Embryonic facial prominence (tissue), 1 donor: ENCODE measurements around the gene LGALS3BP.
"Not testable (repeated sequence)": the region's sequence is repeated elsewhere in the genome, so short reads cannot be mapped to it uniquely, and the experiment has no call there.

ENCODE experiments used
- DNase-seq: peaks from one replicate; pipeline ENCODE4 v3.0.0-alpha.2; 2016; ENCODE audit errors: extremely low spot score

Gene LGALS3BP

DNA sequence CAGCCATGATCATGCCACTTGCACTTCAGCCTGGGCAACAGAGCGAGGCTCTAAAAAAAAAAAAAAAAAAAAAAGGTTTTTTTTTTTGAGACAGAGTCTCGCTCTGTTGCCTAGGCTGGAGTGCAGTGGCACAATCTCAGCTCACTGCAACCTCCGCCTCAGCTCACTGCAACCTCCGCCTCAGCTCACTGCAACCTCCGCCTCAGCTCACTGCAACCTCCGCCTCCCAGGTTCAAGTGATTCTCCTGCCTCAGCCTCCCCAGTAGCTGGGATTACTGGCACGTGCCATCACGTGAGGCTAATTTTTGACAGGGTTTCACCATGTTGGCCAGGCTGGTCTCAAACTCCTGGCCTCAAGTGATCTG is 16.8 kb downstream of the LGALS3BP start:
- not testable (repeated sequence) for DNase-seq

DNA sequence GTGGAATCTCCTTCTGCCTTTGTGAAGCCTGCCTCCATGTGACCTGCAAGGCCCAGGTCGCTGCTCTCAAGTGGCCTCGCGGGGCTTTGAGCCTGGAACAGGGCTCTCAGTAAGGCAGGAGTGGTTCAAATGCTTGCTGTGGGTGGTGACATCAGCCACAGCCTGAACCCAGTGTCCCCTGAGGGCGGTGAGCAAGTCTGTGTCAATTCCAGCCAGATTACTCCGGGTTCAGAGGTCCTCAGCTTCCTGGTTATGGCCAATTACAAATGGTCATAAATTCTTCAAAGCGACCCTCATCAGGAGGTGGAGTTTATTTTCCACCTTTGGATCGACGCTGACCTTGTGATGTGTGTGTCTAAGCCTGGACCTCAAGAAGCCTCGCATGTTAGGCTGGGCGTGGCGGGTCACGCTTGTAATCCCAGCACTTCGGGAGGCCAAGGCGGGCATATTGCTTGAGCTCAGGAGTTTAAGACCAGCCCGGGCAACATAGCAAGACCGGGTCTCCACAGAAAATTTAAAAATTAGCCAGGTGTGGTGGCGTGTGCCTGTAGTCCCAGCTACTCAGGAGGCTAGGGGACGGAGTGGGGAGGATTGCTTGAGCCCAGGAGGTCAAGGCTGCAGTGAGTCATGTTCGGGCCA is 17.3 kb downstream of the LGALS3BP start:
- no peak for DNase-seq

DNA sequence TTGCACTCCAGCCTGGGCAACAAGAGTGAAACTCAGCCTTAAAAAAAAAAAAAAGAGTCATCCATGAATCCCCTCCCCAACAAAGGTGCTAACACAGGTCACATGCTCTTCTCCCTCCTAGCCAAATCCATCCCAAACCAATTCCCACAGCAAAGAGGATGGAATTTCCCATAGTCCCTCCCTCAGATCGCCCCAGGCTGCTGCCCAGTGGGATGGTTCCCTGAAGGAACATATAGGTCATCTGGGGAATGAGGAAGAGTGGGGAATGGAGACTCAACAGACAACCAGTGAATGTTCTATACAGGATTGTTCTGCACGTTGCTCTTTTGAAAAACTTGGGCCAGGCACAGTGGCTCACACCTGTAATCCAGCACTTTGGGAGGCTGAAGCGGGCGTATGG is 18.2 kb downstream of the LGALS3BP start:
- no peak for DNase-seq

DNA sequence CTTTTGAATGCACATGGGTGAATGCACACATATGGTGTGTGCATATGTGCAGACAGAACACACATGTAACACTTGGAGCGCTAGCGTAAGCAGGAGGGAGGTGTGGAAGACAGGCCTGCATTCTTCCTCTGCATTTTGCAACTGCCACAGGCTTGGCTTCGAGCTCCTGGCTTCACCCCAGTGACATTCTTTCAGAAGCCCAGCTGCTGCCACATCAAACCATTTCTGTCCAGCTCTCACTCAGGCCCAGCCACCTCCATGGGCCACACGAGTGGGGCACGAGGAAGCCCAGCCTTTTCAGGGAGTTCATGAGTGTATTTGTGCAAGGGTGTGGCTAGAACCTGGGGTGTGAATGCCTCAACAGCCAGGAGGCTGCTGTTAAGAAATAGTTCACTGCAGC is 18.8 kb downstream of the LGALS3BP start:
- DNase-seq = no peak

DNA sequence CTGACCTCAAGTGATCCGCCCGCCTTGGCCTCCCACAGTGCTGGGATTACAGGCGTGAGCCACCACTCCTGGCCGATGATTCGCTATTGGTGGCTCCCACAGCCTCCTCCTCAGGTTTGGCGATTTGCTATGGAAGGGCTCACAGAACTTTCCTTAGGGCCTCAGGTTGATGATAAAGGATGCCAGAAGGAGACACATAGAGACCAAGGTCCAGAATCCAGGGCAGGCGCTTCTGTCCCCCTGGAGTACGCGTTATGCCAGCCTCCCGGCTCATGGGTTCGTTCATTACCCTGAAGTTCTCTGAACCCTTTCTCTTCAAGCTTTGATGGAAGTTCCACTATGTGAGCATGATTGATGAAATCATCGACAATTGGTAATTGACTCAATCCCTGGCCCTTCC is 19.9 kb downstream of the LGALS3BP start:
- DNase-seq = no peak

DNA sequence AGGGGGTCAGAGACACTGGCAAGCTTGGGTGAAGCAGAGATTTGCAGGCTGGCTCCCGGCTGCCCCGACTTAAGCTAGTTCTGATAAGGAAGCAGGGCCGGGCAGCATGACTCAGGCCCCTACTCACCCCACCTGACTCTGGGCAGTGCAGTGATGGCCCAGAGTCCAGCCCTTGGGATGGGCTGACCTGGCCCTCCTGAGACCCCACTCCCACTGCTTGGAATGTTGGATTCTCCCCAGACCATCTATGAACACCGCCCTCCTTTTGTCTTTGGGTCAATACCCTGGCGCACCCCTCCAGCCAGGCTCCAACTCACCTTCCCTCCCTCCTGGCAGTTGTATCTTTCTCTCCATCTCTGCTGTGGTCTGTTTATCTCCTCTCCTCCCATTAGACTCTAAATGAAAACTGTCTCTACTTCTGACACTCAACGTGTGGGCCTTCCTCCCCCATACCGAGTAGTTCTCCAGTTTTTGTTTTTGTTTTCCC is 21.0 kb downstream of the LGALS3BP start:
- DNase-seq = no peak

DNA sequence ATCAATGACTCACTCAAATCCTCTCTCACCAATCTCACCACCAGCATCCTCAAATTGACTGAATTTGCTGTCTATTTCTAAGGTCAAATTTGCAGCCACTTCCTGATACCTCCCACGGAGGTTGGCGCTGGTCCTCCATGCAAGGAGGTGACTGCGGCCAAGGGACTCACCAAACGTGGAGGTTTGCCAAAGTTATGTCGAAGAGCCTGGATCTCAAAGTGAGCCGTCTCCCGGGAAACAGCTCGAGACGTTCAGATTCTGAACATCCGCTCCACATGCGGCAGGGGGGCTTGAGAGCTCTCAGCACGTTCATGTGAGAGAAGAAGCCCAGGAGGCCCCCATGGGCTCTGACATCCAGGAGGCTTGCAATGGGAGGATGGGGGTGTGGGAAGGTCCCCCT is 22.6 kb downstream of the LGALS3BP start:
- DNase-seq = no peak

DNA sequence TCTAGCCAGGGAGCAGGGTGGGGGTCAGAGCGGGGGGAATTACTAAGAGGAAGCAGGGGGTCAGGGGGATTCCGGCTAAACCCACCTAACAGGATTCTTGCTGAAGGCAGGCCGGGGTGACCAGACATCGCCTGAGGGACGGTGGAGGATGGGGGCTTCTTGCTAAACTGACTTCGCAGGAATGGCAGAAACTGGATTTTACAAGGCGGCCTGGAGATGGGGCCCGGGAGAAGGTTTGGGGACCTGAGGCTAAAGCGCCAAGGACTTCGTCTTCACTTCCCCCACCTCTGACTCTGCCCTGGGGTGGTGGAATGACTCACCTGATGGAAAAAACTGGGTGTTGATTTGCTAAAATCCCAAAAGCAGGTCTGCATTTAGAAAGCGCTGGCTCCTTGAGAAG is 23.5 kb downstream of the LGALS3BP start:
- DNase-seq = no peak

DNA sequence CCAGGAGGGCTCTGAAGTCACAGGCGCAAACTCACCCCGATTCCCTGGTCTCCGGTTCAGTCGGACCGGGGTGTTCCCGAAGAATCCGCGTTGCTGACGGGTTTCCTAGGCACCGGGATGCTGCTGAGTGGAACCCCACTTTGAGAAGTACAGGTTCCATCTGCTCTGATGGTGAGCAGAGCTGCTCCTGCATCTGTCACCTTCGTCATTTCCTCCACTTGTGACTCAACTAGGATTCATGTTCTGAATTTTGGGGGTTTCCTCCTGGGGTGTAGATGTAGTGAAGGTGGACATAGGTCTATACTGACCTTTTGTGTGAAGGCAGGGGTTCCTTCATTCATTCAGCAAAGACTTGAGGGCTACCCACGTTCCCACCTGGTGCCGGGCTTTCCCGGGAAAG is 25.0 kb downstream of the LGALS3BP start:
- DNase-seq = no peak

DNA sequence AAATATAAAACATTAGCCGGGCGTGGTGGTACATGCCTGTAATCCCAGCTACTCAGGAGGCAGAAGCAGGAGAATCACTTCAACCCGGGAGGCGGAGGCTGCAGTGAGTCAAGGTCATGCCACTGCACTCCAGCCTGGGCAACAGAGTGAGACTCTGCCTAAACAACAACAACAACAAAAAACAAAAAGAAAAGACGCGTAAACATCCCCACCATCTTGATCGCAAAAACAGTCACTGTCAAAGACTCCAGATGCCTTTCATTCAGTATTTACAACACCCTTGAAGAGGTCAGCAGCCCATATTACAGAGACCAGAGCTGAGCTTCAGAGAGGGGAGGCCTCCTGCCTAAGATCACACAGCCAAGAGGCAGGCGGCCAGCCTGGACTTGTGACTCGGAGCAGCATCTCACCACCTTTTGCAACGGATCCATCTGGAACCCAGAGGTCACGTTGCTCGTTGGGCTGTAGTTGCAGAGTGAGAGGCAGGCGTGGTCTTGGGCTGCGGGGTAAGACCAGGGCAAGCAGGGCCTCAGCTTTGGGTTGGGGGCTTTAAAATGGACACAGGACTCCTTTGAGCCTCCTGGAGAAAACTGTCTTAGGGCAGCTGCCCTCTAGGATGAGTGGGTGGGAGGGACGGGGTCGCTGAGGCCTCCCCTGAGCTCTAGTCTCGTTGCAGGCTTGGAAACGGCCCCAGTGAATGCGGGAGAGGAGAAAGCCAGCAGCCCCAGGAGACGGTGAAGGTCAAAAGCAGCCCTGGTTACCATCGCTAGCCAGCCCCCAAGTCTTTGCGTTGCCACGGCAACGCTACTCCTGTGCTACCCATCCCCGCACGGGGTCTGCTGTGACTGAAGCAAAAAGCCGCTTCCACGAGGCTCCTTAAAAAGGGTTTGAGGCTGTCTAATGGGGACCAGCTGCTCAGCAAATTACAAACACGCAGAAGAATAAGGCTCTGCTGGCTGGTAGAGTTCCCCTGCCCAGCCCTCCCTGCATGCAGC is 26.1 kb downstream of the LGALS3BP start:
- no peak for DNase-seq

DNA sequence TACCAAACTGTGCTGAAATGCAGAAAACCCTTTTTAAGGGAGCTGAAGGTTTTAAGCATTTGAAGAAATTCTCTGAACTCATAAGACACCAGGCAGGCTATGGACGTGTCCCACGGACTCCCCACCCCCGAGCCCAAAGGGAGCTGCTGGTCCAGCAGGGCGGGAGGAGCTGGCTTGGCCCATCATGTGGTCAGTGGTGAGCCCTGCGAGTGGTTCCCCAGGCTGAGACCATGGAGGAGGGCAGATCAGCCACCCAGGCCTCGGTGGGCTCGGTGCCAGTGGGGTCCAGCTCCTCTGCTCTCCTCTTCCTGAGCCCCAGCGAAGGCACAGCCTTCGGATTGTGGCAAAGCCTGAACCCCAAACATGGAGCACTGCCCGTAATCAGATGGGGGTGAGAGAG is 27.0 kb downstream of the LGALS3BP start:
- no peak for DNase-seq

DNA sequence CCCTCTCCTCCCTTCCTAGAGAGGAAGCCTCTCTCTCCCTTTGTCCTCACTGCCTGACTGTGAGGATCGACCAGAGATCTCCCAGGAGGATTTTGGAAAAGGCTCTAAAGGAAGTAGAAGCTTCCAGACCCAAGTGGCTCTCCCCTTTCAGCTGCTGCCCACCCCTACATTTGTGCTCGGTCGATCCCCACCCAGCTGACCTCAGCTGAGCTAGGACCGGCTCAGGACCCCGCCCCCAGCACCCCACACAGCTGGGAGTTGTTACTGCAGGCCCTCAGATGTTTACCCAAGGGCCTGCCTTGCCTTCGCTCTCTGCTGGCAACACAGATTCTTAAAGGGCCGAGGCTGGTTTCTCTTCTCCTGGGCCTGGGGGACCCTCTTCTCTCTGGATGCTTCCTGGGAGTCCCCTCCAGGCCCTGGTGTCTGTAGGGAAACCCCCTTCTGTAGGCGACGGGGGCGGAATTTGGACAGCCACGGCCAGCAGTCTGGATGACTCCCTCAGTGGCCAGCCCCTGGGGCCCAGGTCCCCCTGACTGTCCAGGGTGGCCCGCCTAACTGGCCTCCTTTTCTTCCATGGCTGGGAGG is 27.7 kb downstream of the LGALS3BP start:
- DNase-seq = no peak

DNA sequence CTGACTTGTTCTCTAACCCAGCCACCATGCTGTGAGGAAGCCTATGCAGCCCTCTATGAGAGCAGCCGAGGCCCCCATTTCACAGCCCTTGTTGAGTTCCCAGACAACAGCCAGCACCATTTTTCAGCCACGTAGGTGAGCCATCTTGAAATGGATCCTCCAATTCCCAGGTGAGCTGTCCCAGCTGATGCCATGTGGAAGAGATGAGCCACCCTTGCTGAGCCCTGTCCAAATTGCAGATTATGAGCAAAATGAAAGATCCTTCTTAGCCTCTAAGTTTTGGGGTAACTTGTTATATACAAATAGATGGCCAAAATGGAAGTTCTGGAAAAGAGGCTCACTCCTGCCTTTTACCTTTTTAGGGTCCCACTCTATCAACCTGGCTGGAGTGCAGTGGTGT is 28.9 kb downstream of the LGALS3BP start:
- DNase-seq = no peak

DNA sequence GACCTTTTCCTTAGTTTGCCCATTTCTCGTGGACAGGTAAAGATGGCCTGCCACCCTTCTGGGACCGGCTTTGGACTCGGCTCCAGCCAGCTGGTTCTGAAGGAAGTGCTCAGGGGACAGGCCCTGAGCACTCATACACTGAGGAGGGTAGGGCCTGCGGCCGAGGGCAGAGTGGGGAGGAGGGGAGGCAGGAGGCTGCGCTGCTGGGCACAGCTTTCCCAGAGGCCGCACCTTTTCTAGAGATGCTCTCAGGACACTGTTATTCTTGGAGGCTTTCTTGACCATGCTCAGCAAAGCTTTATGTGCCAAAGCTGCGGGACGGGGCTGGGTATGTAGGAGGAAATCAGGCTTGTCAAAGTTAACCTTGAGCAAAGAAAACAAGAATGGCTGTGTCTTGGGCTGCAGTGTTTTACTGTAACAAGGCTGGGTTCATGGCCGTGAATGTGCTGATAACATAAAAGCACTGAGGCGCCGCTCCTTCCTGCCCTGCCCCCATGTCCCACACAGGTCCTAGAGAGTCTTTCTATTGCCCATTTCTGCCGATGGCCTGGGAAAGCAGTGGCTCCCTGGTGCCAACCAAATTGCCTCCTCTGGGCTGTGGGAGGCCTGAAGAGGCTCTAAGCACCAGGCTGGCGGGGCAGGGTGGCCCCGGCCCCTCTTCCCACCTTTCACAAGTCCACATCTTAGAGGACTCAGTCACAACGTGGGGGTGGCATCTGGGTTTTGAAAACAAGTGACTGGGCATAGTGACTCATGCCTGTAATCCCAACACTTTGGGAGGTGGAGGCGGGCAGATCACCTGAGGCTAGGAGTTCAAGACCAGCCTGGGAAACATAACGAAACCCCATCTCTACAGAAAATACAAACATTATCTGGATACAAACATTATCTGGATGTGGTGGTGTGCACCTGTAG is 32.2 kb downstream of the LGALS3BP start:
- no peak for DNase-seq

DNA sequence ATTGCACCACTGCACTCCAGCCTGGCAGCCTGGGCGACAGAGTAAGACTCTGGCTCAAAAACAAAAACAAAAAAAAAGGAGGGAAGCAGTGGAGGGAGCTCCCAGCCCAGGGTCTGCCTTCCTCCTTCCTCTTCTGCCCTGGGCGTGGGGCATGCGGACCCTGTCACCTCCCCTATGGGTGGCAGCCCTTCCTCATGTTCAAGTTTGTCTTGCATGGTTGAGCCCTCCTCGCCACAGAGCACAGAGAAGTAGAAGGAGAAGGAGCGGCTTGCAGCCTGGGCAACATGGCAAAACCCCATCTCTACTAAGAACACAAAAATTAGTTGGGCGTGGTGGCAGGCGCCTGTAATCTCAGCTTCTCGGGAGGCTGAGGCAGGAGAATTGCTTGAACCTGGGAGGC is 33.1 kb downstream of the LGALS3BP start:
- DNase-seq = no peak

DNA sequence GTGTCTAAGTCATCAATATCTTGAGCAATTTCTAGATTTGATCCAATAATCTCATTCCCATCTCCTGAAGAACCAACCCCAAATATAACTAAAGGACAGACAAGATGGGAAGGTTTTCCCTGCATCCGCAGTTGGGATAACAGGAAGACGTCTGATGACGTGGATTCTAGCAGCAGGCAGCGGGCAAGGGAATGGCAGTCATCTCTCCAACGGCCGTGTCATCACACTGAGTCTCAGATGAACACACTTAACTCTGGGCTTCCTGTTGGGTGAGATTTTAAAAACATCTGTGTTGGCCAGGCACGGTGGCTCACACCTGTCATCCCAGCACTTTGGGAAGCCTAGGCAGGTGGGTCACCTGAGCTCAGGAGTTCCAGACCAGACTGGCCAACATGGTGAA is 33.6 kb downstream of the LGALS3BP start:
- DNase-seq = no peak

DNA sequence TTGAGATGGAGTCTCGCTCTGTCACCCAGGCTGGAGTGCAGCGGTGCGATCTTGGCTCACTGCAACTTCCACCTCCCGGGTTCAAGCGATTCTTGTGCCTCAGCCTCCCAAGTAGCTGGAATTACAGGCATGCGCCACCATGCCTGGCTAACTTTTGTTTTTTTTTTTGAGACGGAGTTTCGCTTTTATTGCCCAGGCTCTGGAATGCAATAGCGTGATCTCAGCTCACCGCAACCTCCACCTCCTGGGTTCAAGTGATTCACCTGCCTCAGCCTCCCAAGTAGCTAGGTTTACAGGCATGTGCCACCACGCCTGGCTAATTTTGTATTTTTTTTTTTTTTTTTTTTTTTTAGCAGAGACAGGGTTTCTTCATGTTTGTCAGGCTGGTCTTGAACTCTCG is 34.3 kb downstream of the LGALS3BP start:
- not testable (repeated sequence) for DNase-seq

DNA sequence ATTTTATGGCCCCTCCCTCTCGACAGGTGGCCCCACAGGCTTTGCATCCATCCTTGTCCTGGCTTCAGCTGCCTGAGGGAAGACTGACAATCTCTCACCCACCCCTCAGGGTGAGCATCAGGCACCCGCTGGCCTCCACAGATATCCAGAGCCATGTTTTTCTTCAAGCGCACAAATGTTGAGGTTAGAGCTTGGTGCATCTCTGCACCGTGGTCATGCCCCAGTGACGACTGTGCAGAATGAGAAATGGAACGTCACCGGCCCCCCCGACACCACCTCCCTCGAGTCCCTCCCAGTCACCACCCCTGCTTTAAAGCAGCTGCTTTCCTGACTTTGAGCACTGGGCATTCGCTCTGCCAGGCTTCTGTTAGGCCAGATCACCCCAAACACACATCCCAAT is 34.8 kb downstream of the LGALS3BP start:
- DNase-seq = no peak

DNA sequence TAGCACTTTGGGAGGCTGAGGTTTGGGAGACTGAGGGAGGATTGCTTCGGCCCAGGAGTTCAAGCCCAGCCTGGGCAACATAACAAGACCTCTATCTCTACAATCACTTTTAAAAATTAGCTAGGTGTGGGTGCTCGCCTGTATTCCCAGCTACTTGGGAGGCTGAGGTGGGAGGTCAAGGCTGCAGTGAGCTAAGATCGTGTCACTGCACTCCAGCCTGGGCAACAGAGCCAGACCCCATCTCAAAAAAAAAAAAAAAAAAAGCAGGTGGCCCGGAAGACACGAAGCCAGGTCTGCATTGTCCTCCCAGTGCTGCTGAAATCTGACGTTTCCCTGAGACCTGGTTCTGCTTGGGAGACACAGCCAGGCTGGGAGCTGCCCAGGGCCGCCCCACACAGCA is 35.7 kb downstream of the LGALS3BP start:
- DNase-seq = no peak

DNA sequence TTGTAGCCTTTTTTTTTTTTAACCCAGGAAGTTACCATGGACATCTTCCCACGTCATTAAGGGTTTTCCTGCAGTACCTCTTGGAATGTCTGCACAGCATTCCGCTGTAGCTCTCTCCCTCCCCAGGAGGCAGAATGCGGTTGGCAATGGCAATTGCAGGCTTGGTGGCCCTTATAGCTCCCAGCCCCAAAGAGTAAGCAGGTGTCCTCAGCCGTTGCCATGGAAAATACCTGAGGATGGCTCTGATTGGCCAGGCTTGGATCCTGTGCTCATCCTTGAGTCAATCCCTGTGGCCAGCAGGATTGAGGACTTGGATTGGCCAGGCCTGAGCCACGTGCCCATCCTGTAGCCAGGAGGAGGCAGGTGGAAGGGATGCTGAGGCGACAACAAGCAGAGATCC is 39.0 kb downstream of the LGALS3BP start:
- DNase-seq = no peak

DNA sequence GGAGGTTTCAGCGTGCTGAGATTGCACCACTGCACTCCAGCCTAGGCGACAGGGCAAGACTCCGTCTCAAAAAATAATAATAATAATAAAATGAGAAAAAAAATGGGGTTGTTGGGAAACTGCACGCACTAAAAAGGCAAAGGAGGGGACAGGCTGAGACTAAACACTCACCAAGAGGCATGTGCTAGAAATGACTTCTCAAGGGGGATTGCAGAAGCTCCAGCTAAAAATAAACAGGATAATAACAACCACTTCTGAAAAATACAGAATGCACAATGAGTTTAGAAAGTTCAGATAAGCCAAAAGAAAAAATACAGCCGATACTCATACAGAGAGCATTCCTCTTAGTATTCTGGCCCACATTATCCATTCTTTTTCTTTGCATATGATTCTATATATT is 39.5 kb downstream of the LGALS3BP start:
- no peak for DNase-seq

DNA sequence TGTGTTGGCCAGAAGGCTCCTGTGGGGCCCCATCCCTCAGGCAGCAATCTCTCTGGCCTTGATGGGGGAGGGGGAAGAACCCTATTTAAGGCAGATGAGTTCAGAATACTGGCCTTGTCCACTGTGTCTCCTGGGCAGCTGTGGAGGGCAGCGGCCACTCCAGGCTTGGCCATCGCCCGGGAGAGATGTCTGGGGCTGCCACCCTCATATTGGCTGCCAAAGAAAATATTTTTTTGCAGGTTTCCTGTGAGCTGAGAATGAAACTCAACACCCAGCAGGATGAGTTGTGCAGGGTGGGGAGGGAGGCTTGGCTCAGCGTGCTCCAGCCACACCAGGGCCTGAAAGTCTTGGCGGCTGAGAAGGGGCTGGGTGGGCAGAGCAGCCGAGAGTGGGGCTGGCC is 40.1 kb downstream of the LGALS3BP start:
- DNase-seq = no peak
